ENCODE measurements around the gene F13A1. TPM values are rescaled to one million over a fixed set of nuclear protein-coding genes. Genes with fewer than 3 reads are reported as not detected.

The F13A1 gene
- total and polyA plus RNA-seq, 2 donors from 2014 or later = 28.9 to 275 TPM

DNA sequence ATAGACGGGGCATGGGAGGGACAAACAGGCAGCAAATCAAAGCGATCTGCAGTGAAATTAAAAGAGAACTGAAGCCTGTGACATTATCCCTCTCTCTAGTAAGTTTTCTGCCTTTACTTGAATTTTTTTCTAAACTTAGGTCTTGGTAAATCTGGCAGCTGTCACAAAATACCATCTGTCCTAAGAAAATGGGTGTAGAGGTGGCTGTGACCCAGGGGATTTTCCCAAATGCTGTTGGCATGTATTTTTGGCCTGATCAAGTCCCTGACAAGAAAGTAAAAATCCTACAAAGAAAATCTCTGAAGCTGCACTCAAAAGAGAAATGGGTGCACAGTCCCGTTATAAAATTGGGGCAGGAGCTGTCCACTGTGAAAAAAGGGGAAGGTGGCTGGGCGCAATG, 30.2 kb upstream of the F13A1 start:
- TF ChIP-seq, protein P1, sequence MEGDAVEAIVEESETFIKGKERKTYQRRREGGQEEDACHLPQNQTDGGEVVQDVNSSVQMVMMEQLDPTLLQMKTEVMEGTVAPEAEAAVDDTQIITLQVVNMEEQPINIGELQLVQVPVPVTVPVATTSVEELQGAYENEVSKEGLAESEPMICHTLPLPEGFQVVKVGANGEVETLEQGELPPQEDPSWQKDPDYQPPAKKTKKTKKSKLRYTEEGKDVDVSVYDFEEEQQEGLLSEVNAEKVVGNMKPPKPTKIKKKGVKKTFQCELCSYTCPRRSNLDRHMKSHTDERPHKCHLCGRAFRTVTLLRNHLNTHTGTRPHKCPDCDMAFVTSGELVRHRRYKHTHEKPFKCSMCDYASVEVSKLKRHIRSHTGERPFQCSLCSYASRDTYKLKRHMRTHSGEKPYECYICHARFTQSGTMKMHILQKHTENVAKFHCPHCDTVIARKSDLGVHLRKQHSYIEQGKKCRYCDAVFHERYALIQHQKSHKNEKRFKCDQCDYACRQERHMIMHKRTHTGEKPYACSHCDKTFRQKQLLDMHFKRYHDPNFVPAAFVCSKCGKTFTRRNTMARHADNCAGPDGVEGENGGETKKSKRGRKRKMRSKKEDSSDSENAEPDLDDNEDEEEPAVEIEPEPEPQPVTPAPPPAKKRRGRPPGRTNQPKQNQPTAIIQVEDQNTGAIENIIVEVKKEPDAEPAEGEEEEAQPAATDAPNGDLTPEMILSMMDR (IDR thresholded peaks at IDR 0.05; ENCODE audit: borderline replicate concordance, extremely low read depth, insufficient read depth) = no peak
- DNase-seq (no peak), FAIRE-seq (no peak)
- Histone ChIP-seq H3K9ac (ENCODE audit: low read length in 3 of 3) (no peak overlapping the region), H3K4me1 (ENCODE audit: control insufficient read depth in 2 of 3, insufficient read depth in 2 of 3, low read depth in 1 of 3, low read length in 3 of 3) (no peaks in the 10 kb centered on the region), H3K4me3 (ENCODE audit: low read length in 3 of 3) (no peak overlapping the region), H3K27me3 (ENCODE audit: control insufficient read depth, insufficient read depth, low read length) (no peaks in the 10 kb centered on the region), H3K9me3 (ENCODE audit: control insufficient read depth in 2 of 3, insufficient read depth in 1 of 3, low read length in 3 of 3) (no peaks in the 10 kb centered on the region), H3K27ac (ENCODE audit: low read depth in 2 of 2, low read length in 2 of 2) (no peak overlapping the region), H3K36me3 (ENCODE audit: control insufficient read depth in 2 of 3, insufficient read depth in 3 of 3, low read length in 3 of 3) (no peaks in the 10 kb centered on the region)
- intact Hi-C loops (cut with DNase I) = no loop called here

DNA sequence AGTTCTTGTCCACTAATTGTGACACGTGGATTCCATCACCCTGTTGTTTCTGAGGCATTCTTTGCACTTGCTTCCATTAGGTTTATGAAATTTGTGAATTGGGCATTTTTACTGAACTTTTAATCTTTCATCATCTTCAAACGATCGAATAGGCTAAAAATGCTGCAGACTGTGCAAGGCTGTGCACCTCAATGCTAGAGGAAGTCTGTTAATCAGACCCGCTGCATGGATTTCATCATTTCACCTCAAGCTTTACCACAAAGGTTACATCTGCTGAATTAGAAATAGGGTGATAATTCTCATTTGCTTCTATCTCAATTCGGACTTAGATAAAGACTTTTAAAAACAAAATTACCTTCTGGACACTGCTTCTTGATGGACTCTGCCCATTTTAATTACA, 27.8 kb upstream of the F13A1 start:
- FAIRE-seq = no peak
- TF ChIP-seq, protein P1 (IDR thresholded peaks at IDR 0.05; ENCODE audit: borderline replicate concordance, extremely low read depth, insufficient read depth) = no peak
- intact Hi-C loops (cut with DNase I) = no loop called here

DNA sequence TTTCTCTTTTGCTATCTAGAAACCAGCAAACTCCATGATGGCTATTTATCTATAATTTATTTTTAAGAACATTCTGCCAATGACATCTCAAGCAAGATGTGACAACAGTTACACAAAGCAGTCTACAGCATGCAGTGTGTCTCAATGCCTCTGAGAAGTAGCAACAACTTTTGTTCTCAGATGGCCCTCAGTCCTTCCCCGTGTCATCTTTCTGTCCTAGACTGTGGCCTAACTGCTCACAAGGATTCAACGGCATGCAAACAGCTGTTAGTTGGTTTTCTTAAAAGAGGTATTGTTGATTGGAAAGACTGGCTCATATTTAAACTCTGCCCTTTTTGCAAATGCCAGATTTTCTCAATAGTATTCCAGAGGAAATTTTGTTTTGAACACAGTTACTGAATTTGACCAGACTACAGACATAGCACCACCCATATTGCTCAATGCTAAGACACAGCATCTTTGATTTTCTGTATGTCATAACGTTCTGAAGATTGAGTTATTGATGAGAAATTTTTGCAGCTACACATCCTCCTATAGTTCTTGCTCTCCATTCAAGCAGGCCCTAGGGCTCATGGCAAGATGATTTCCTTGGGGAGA, 26.1 kb upstream of the F13A1 start:
- no peak overlapping the region for H3K9ac ChIP-seq (ENCODE audit: low read length in 3 of 3)
- TF ChIP-seq, protein P1 (IDR thresholded peaks at IDR 0.05; ENCODE audit: borderline replicate concordance, extremely low read depth, insufficient read depth) = no peak
- H3K27me3 ChIP-seq (ENCODE audit: control insufficient read depth, insufficient read depth, low read length) = no peaks in the 10 kb centered on the region
- no peak overlapping the region for H3K4me3 ChIP-seq (ENCODE audit: low read length in 3 of 3)
- intact Hi-C loops (cut with DNase I) = no loop called here
- no peak for FAIRE-seq
- no peak overlapping the region for H3K27ac ChIP-seq (ENCODE audit: low read depth in 2 of 2, low read length in 2 of 2)
- no peaks in the 10 kb centered on the region for H3K9me3 ChIP-seq (ENCODE audit: control insufficient read depth in 2 of 3, insufficient read depth in 1 of 3, low read length in 3 of 3)
- no peaks in the 10 kb centered on the region for H3K4me1 ChIP-seq (ENCODE audit: control insufficient read depth in 2 of 3, insufficient read depth in 2 of 3, low read depth in 1 of 3, low read length in 3 of 3)
- no peaks in the 10 kb centered on the region for H3K36me3 ChIP-seq (ENCODE audit: control insufficient read depth in 2 of 3, insufficient read depth in 3 of 3, low read length in 3 of 3)
- no peak for DNase-seq

More for the DNA sequence above, 27.8 kb upstream of the F13A1 start:
- no peak overlapping the region for H3K4me3 ChIP-seq (ENCODE audit: low read length in 3 of 3)
- no peaks in the 10 kb centered on the region for H3K27me3 ChIP-seq (ENCODE audit: control insufficient read depth, insufficient read depth, low read length)
- H3K9ac ChIP-seq (ENCODE audit: low read length in 3 of 3) = no peak overlapping the region
- no peaks in the 10 kb centered on the region for H3K9me3 ChIP-seq (ENCODE audit: control insufficient read depth in 2 of 3, insufficient read depth in 1 of 3, low read length in 3 of 3)
- no peaks in the 10 kb centered on the region for H3K36me3 ChIP-seq (ENCODE audit: control insufficient read depth in 2 of 3, insufficient read depth in 3 of 3, low read length in 3 of 3)
- no peaks in the 10 kb centered on the region for H3K4me1 ChIP-seq (ENCODE audit: control insufficient read depth in 2 of 3, insufficient read depth in 2 of 3, low read depth in 1 of 3, low read length in 3 of 3)
- no peak overlapping the region for H3K27ac ChIP-seq (ENCODE audit: low read depth in 2 of 2, low read length in 2 of 2)
- DNase-seq = no peak

DNA sequence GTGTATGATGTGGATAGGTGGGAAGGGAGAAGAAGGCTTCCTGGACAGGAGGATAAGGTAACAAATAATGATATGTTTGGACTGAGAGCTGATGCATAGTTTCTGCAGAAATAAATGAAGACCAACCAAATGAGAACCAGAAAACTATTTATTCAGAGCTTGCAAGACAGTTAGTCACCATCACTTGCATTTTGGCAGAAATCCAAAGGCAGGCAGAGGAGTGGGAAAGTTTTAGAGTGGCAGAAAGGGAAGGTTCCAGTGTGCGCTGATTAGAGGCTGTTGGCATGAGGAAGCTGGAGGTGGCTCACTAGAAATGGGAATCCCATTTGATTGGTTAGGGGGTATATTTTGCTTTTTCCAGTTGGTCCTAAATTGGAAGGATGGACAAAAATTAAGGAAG, 13.0 kb upstream of the F13A1 start:
- H3K4me3 ChIP-seq (ENCODE audit: low read length in 3 of 3) = no peak overlapping the region
- intact Hi-C loops (cut with DNase I) = no loop called here
- H3K36me3 ChIP-seq (ENCODE audit: control insufficient read depth in 2 of 3, insufficient read depth in 3 of 3, low read length in 3 of 3) = no peaks in the 10 kb centered on the region
- H3K27me3 ChIP-seq (ENCODE audit: control insufficient read depth, insufficient read depth, low read length) = no peaks in the 10 kb centered on the region
- DNase-seq = no peak
- TF ChIP-seq, protein P1 (IDR thresholded peaks at IDR 0.05; ENCODE audit: borderline replicate concordance, extremely low read depth, insufficient read depth) = no peak
- peaks cover 0 to 4% (median 0%) of the 10 kb centered on the region in 3 donors for H3K4me1 ChIP-seq (ENCODE audit: control insufficient read depth in 2 of 3, insufficient read depth in 2 of 3, low read depth in 1 of 3, low read length in 3 of 3)
- no peaks in the 10 kb centered on the region for H3K9me3 ChIP-seq (ENCODE audit: control insufficient read depth in 2 of 3, insufficient read depth in 1 of 3, low read length in 3 of 3)
- H3K9ac ChIP-seq (ENCODE audit: low read length in 3 of 3) = no peak overlapping the region
- no peak for FAIRE-seq
- H3K27ac ChIP-seq (ENCODE audit: low read depth in 2 of 2, low read length in 2 of 2) = no peak overlapping the region
